ENCODE data around the gene RHBDD1.

- TF ChIP-seq, protein P1, sequence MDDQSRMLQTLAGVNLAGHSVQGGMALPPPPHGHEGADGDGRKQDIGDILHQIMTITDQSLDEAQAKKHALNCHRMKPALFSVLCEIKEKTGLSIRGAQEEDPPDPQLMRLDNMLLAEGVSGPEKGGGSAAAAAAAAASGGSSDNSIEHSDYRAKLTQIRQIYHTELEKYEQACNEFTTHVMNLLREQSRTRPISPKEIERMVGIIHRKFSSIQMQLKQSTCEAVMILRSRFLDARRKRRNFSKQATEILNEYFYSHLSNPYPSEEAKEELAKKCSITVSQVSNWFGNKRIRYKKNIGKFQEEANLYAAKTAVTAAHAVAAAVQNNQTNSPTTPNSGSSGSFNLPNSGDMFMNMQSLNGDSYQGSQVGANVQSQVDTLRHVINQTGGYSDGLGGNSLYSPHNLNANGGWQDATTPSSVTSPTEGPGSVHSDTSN (IDR thresholded peaks at IDR 0.05) = no peak
- TF ChIP-seq EP300 (IDR thresholded peaks at IDR 0.05; ENCODE audit: borderline replicate concordance in 1 of 2, low read depth in 1 of 2, low read length in 1 of 2) = no peak
- no peak for TF ChIP-seq CTCF (IDR thresholded peaks at IDR 0.05)
- TF ChIP-seq POLR2AphosphoS5 (IDR thresholded peaks at IDR 0.05; ENCODE audit: low read depth, low read length) = no peak
- TF ChIP-seq RFX5 (IDR thresholded peaks at IDR 0.05; ENCODE audit: low read length) = no peak
- TF ChIP-seq RXRA (IDR thresholded peaks at IDR 0.05; ENCODE audit: borderline replicate concordance, low read depth) = no peak
Measured at GRCh38 chr2:227010433-227010832, 174.6 kb downstream of the RHBDD1 start.

Data from SK-N-SH (cell line).